H1 (cell line): ENCODE measurements around the gene HBEGF. TPM values are rescaled to one million over a fixed set of nuclear protein-coding genes. Genes with fewer than 3 reads are reported as not detected.

Experiments
- CTCF ChIA-PET: fragments of 300-600 bp; sonication (Branson Sonifier 250); formaldehyde crosslinking; loops from one replicate; lab custom pipeline; 2021; ENCODE audit not compliant: partially characterized antibody; lab: Charles Lee
- POLR2A ChIA-PET: fragments of 300-600 bp; sonication (Branson Sonifier 250); formaldehyde crosslinking; loops from one replicate; lab custom pipeline; 2021; ENCODE audit warnings: inconsistent platforms; ENCODE audit not compliant: partially characterized antibody; lab: Charles Lee
- DNase-seq, 2 experiments: peaks; one replicate each; pipeline versions ENCODE4 v3.0.0 to v3.0.0-alpha.2; 2010 to 2022; ENCODE audit warnings: low spot score in 2 of 2, low read depth in 1 of 2, mixed read lengths in 1 of 2
- FAIRE-seq: peaks from 2 replicates; lab custom pipeline; 2011; peaks lifted over from hg19 to GRCh38; lab: Jason Lieb, UNC
- H2AFZ ChIP-seq: 2 replicates; pipeline ENCODE4 v1.8.1; 2012; ENCODE audit warnings: low read length, inconsistent platforms
- H2AK5ac ChIP-seq: 2 replicates; pipeline ENCODE4 v1.6.1; 2013; ENCODE audit warnings: low read depth, low read length
- H2BK120ac ChIP-seq: replicated peaks from 2 replicates; pipeline ENCODE3; 2013; ENCODE audit warnings: low read depth, low read length, inconsistent platforms
- H2BK12ac ChIP-seq: 2 replicates; pipeline ENCODE4 v1.6.1; 2013; ENCODE audit warnings: low read depth, low read length
- H2BK15ac ChIP-seq: 2 replicates; pipeline ENCODE4 v1.6.1; 2013; ENCODE audit warnings: low read length
- H2BK20ac ChIP-seq: 2 replicates; pipeline ENCODE4 v1.6.1; 2013; ENCODE audit warnings: low read length
- H2BK5ac ChIP-seq: 2 replicates; pipeline ENCODE4 v1.6.1; 2013; ENCODE audit warnings: low read depth, low read length
- H3K14ac ChIP-seq: 2 replicates; pipeline ENCODE4 v1.6.1; 2013; ENCODE audit warnings: inconsistent platforms; ENCODE audit not compliant: insufficient read length
- H3K18ac ChIP-seq: 2 replicates; pipeline ENCODE4 v1.6.1; 2013; ENCODE audit warnings: low read length; ENCODE audit errors: extremely low read depth
- H3K23ac ChIP-seq: 2 replicates; pipeline ENCODE4 v1.6.1; 2013; ENCODE audit warnings: inconsistent platforms; ENCODE audit not compliant: insufficient read length
- H3K23me2 ChIP-seq: 2 replicates; pipeline ENCODE4 v1.6.1; 2013; ENCODE audit warnings: low read depth, low read length
- H3K27ac ChIP-seq: 2 replicates; pipeline ENCODE4 v1.6.1; 2011; ENCODE audit warnings: low read depth, low read length, inconsistent platforms
- H3K27me3 ChIP-seq, 4 experiments: replicated peaks in 1 of 4; 1 replicate in 1 of 4; 2 replicates in 3 of 4; pipeline versions ENCODE4 v1.6.1 to v1.8.1; 2011 to 2013; ENCODE audit warnings: low read length in 3 of 4, mild to moderate bottlenecking in 3 of 4, inconsistent platforms in 2 of 4, mixed read lengths in 2 of 4, moderate library complexity in 1 of 4; ENCODE audit not compliant: control insufficient read depth in 3 of 4, insufficient read depth in 3 of 4; ENCODE audit errors: extremely low read depth in 1 of 4
- H3K36me3 ChIP-seq, 4 experiments: 2 replicates each; pipeline versions ENCODE4 v1.6.1 to v1.8.1; 2011 to 2013; ENCODE audit warnings: mild to moderate bottlenecking in 4 of 4, low read length in 3 of 4, moderate library complexity in 2 of 4, control low read depth in 1 of 4, inconsistent platforms in 1 of 4; ENCODE audit not compliant: insufficient read depth in 4 of 4, control insufficient read depth in 2 of 4
- H3K4ac ChIP-seq: replicated peaks from 2 replicates; pipeline ENCODE3; 2013; ENCODE audit warnings: low read length, low read depth, mixed read lengths, inconsistent platforms; ENCODE audit not compliant: insufficient read length
- H3K4me1 ChIP-seq, 4 experiments: replicated peaks in 1 of 4; 1 replicate in 1 of 4; 2 replicates in 3 of 4; pipeline versions ENCODE4 v1.6.1 to v1.8.1; 2011 to 2013; ENCODE audit warnings: low read length in 3 of 4, inconsistent platforms in 2 of 4, mixed read lengths in 1 of 4; ENCODE audit not compliant: insufficient read depth in 4 of 4, control insufficient read depth in 3 of 4
- H3K4me2 ChIP-seq, 2 experiments: 2 replicates each; pipeline versions ENCODE4 v1.6.1 to v1.8.1; 2011 to 2013; ENCODE audit warnings: low read depth in 2 of 2, low read length in 2 of 2, control low read depth in 1 of 2, inconsistent platforms in 1 of 2, mild to moderate bottlenecking in 1 of 2; ENCODE audit not compliant: insufficient read depth in 1 of 2
- H3K4me3 ChIP-seq, 4 experiments: fragments of 200-600, 300-600 bp in 1 of 4; sonication (generic), shearing (Covaris generic), sonication (Bioruptor Twin) in 1 of 4; 2 replicates each; pipeline versions ENCODE4 v1.5.1 to v1.8.1; 2011 to 2016; ENCODE audit warnings: low read length in 4 of 4, low read depth in 3 of 4, control low read depth in 2 of 4, inconsistent platforms in 2 of 4, mild to moderate bottlenecking in 2 of 4, mixed read lengths in 1 of 4, moderate library complexity in 1 of 4; ENCODE audit not compliant: insufficient read depth in 2 of 4; ENCODE audit errors: extremely low read depth in 1 of 4
- H3K56ac ChIP-seq: replicated peaks from 2 replicates; pipeline ENCODE3; 2013; ENCODE audit warnings: low read depth, mild to moderate bottlenecking, mixed read lengths, low read length, inconsistent platforms; ENCODE audit not compliant: insufficient read length
- H3K79me1 ChIP-seq: 2 replicates; pipeline ENCODE4 v1.6.1; 2013; ENCODE audit warnings: low read depth, low read length, control low read depth
- H3K79me2 ChIP-seq, 2 experiments: 2 replicates each; pipeline versions ENCODE4 v1.6.1 to v1.8.1; 2012 to 2013; ENCODE audit warnings: low read length in 2 of 2, mild to moderate bottlenecking in 2 of 2, inconsistent platforms in 1 of 2; ENCODE audit not compliant: insufficient read depth in 2 of 2, control insufficient read depth in 1 of 2
- H3K9ac ChIP-seq, 4 experiments: replicated peaks in 1 of 4; 1 replicate in 1 of 4; 2 replicates in 3 of 4; pipeline versions ENCODE4 v1.6.1 to v1.8.1; 2011 to 2013; ENCODE audit warnings: low read depth in 3 of 4, low read length in 3 of 4, control low read depth in 2 of 4, mild to moderate bottlenecking in 2 of 4, moderate library complexity in 2 of 4, inconsistent platforms in 1 of 4; ENCODE audit errors: extremely low read depth in 1 of 4
- H3K9me3 ChIP-seq, 2 experiments: 2 replicates each; pipeline versions ENCODE4 v1.6.1 to v1.8.1; 2012 to 2013; ENCODE audit warnings: mild to moderate bottlenecking in 2 of 2, moderate library complexity in 2 of 2, control low read depth in 1 of 2, inconsistent platforms in 1 of 2, low read depth in 1 of 2, low read length in 1 of 2, mixed read lengths in 1 of 2; ENCODE audit not compliant: insufficient read depth in 2 of 2
- H4K20me1 ChIP-seq, 2 experiments: replicated peaks in 1 of 2; 2 replicates each; pipeline versions ENCODE3 to v1.8.1; 2011 to 2013; ENCODE audit warnings: inconsistent platforms in 2 of 2, low read length in 2 of 2, mild to moderate bottlenecking in 1 of 2; ENCODE audit not compliant: insufficient read depth in 2 of 2, control insufficient read depth in 1 of 2
- H4K5ac ChIP-seq: 2 replicates; pipeline ENCODE4 v1.6.1; 2013; ENCODE audit warnings: low read length, low read depth, mixed read lengths, inconsistent platforms; ENCODE audit not compliant: insufficient read length
- H4K8ac ChIP-seq: 2 replicates; pipeline ENCODE4 v1.8.0; 2013; ENCODE audit warnings: mild to moderate bottlenecking, moderate library complexity, low read length, inconsistent platforms; ENCODE audit not compliant: insufficient read depth; ENCODE audit errors: extremely low read depth
- H4K91ac ChIP-seq: replicated peaks from 2 replicates; pipeline ENCODE3; 2013; ENCODE audit warnings: low read length, mixed read lengths, inconsistent platforms; ENCODE audit not compliant: insufficient read length
- CHD1 ChIP-seq: IDR thresholded peaks from 2 replicates; pipeline ENCODE4 v1.6.1; 2012; ENCODE audit warnings: low read depth, low read length, improper control_type of control experiment
- CHD2 ChIP-seq: IDR thresholded peaks from 2 replicates; pipeline ENCODE4 v1.6.1; 2012; ENCODE audit warnings: low read length, improper control_type of control experiment
- CREB1 ChIP-seq: IDR thresholded peaks from 2 replicates; pipeline ENCODE4 v1.6.1; 2012; ENCODE audit warnings: inconsistent platforms
- EZH2 ChIP-seq: fragments of 200-600 bp; sonication (generic); IDR thresholded peaks from 2 replicates; pipeline ENCODE4 v1.7.1; 2012; ENCODE audit warnings: low read depth, mild to moderate bottlenecking, moderate library complexity, low read length, inconsistent platforms; ENCODE audit not compliant: severe bottlenecking
- KDM1A ChIP-seq: fragments of 200-600, 300-600 bp; sonication (generic); IDR thresholded peaks from 2 replicates; pipeline ENCODE4 v1.7.1; 2016; ENCODE audit warnings: mild to moderate bottlenecking, low read length, borderline replicate concordance
- NRF1 ChIP-seq: IDR thresholded peaks from 2 replicates; pipeline ENCODE4 v1.6.1; 2011; ENCODE audit warnings: mild to moderate bottlenecking, low read depth, low read length, improper control_type of control experiment
- SP1 ChIP-seq: IDR thresholded peaks from 2 replicates; pipeline ENCODE4 v1.6.1; 2011; ENCODE audit warnings: low read depth, low read length
- SP4 ChIP-seq: IDR thresholded peaks from 2 replicates; pipeline ENCODE4 v1.6.1; 2012; ENCODE audit warnings: low read length, inconsistent platforms
- TAF7 ChIP-seq: optimal IDR thresholded peaks from 2 replicates; pipeline ENCODE3; 2011; ENCODE audit warnings: low read depth, mild to moderate bottlenecking, inconsistent platforms, low read length, moderate library complexity, borderline replicate concordance
- ZNF274 ChIP-seq: IDR thresholded peaks from 2 replicates; pipeline ENCODE4 v1.7.0; 2012; ENCODE audit warnings: low read length, borderline replicate concordance; ENCODE audit errors: extremely low read depth
- WGBS, 2 experiments: shearing (Covaris generic) in 1 of 2; methylation state at CpG; one replicate each; pipeline versions ENCODE4 v1.1.6 to v1.1.7; 2013 to 2015; ENCODE audit warnings: low lambda C conversion rate in 2 of 2, mixed read lengths in 2 of 2, inconsistent platforms in 1 of 2, low coverage in 1 of 2, missing lambda C conversion rate in 1 of 2; ENCODE audit not compliant: insufficient replicate concordance in 2 of 2, insufficient coverage in 1 of 2, insufficient read length in 1 of 2; ENCODE audit errors: extremely low coverage in 1 of 2, missing lambda C conversion rate in 1 of 2; 5-methylcytosine and 5-hydroxymethylcytosine counted together
- polyA plus RNA-seq, 7 experiments: library from polyadenylated mRNA; depleted of rRNA in 3 of 7; stranded (reverse) in 5 of 7; unstranded in 2 of 7; fragments of >200 nt in 5 of 7; fragments of 200-250 nt in 2 of 7; gene quantifications; 1 replicate in 5 of 7; 2 replicates in 1 of 7; 4 replicates in 1 of 7; pipeline versions ENCODE4 v1.2.1 to v1.2.3, GENCODE V29; 2011 to 2013; ENCODE audit warnings: missing spikeins in 2 of 7, mixed read lengths in 2 of 7
- total RNA-seq: library from RNA; stranded (reverse); fragmentation: NEBNext Ultra II Directional; extraction: Animal tissue kit (Norgen Biotek cat#: 25700); gene quantifications from 2 replicates; pipeline ENCODE4 v1.2.1, GENCODE V29; 2021
- TF ChIP-seq, protein P1 (sequence below): IDR thresholded peaks from 2 replicates; pipeline ENCODE4 v1.6.1; 2011; ENCODE audit warnings: low read length, improper control_type of control experiment

HBEGF gene
- total and polyA plus RNA-seq, 2 of the 8 experiments (the other 6 are each of a cell fraction or from before 2014, with no cell fraction given): 2.4 to 2.5 TPM

DNA sequence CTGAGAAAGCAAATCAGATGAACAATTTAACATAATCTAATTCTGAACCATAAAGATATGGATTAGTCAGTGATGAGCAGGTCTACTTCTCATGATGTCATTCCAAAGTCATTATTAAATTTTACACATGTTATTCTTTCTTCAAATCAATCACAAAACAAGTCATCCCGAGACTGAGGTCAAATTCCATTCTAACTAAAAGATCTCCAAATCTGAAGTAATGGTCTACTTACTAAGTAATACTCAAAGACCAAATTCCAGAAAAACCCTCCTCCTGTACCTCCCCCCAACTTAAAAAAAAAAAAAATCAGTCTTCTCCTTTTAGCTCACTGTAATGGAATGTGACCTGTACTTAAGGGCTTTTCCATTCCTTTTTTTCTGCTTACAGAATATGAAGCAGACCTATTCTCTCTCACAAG lies 48.2 kb downstream of the HBEGF start:
- Histone ChIP-seq H3K4ac (no peak overlapping the region), H3K27me3 (no peaks in the 10 kb centered on the region), H3K9ac (no peak overlapping the region), H3K9me3 (no peaks in the 10 kb centered on the region), H3K79me2 (peaks cover 6 to 82% of the 10 kb centered on the region in 2 experiments; a peak in 3 of 4 replicates), H3K23me2 (peaks cover 2% of the 10 kb centered on the region), H4K8ac (no peak overlapping the region), H3K79me1 (no peaks in the 10 kb centered on the region), H4K20me1 (peaks cover 4% of the 10 kb centered on the region in 2 experiments), H3K14ac (no peak overlapping the region), H3K23ac (no peak overlapping the region), H3K4me2 (no peak overlapping the region), H2BK5ac (no peak overlapping the region), H2BK15ac (no peak overlapping the region), H3K27ac (no peak overlapping the region), H4K91ac (no peak overlapping the region), H2AK5ac (no peak overlapping the region), H2BK20ac (no peak overlapping the region), H3K18ac (no peak overlapping the region), H2AFZ (no peak overlapping the region), H3K4me1 (no peaks in the 10 kb centered on the region), H3K4me3 (no peak overlapping the region), H2BK120ac (no peak overlapping the region), H3K36me3 (peaks cover 0 to 4% (median under 1%) of the 10 kb centered on the region in 4 experiments; a peak in 3 of 8 replicates), H2BK12ac (no peak overlapping the region), H4K5ac (no peak overlapping the region), H3K56ac (no peak overlapping the region)
- no peak for DNase-seq
- POLR2A ChIA-PET: interaction anchor here (1.0 kb wide), 1 partner anchor 35 kb away, joined by 4 read pairs; no protein-coding TSS in a partner anchor
- FAIRE-seq: no peak
- WGBS, 2 experiments: 72% methylated on average over 1 of the region's 1 CpG; no CpG with 5 or more reads in 1 of the 2 experiments
- CTCF ChIA-PET: interaction anchor here (1.3 to 1.9 kb wide), 3 partner anchors 40 to 48 kb away, joined by 3 to 9 read pairs (median 4); partner anchors contain the start of gene HBEGF
- TF ChIP-seq KDM1A (no peak), EZH2 (no peak), CHD2 (no peak), SP4 (no peak), CREB1 (no peak), SP1 (no peak), ZNF274 (no peak), CHD1 (no peak), NRF1 (no peak), TAF7 (no peak)
- TF ChIP-seq, protein P1, sequence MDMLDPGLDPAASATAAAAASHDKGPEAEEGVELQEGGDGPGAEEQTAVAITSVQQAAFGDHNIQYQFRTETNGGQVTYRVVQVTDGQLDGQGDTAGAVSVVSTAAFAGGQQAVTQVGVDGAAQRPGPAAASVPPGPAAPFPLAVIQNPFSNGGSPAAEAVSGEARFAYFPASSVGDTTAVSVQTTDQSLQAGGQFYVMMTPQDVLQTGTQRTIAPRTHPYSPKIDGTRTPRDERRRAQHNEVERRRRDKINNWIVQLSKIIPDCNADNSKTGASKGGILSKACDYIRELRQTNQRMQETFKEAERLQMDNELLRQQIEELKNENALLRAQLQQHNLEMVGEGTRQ: no peak
